ENCODE data around the gene RCOR1.

DNA sequence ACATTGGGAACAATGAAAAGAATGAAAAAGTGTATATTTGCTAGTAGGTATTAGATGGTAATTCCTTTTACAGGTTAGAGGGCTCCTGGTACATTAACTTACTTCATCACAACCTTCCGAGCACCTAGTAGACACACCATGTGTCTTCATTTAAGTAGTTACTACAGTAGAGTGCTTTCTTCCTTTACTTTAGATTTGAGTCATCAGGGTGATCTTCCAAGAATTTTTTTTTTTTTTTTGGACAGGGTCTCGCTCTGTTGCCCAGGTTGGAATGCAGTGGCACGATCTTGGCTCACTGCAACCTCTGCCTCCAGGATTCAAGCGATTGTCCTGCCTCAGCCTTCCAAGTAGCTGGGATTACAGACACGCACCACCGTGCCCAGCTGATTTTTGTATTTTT is 105.1 kb downstream of the RCOR1 start:
- no peak for TF ChIP-seq POLR2AphosphoS5 (IDR thresholded peaks at IDR 0.05; ENCODE audit: low read depth, low read length)
- TF ChIP-seq, protein P1, sequence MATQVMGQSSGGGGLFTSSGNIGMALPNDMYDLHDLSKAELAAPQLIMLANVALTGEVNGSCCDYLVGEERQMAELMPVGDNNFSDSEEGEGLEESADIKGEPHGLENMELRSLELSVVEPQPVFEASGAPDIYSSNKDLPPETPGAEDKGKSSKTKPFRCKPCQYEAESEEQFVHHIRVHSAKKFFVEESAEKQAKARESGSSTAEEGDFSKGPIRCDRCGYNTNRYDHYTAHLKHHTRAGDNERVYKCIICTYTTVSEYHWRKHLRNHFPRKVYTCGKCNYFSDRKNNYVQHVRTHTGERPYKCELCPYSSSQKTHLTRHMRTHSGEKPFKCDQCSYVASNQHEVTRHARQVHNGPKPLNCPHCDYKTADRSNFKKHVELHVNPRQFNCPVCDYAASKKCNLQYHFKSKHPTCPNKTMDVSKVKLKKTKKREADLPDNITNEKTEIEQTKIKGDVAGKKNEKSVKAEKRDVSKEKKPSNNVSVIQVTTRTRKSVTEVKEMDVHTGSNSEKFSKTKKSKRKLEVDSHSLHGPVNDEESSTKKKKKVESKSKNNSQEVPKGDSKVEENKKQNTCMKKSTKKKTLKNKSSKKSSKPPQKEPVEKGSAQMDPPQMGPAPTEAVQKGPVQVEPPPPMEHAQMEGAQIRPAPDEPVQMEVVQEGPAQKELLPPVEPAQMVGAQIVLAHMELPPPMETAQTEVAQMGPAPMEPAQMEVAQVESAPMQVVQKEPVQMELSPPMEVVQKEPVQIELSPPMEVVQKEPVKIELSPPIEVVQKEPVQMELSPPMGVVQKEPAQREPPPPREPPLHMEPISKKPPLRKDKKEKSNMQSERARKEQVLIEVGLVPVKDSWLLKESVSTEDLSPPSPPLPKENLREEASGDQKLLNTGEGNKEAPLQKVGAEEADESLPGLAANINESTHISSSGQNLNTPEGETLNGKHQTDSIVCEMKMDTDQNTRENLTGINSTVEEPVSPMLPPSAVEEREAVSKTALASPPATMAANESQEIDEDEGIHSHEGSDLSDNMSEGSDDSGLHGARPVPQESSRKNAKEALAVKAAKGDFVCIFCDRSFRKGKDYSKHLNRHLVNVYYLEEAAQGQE (IDR thresholded peaks at IDR 0.05; ENCODE audit: insufficient read depth in 1 of 2, low read depth in 2 of 2, low read length in 2 of 2), result no peak
- TF ChIP-seq TAF1 (IDR thresholded peaks at IDR 0.05; ENCODE audit: borderline replicate concordance, insufficient read depth, low read length), result no peak
- TF ChIP-seq FOXP2 (optimal IDR thresholded peaks at IDR 0.05; ENCODE audit: borderline replicate concordance, extremely low read depth, extremely low read length, insufficient read depth), result no peak
